HL-60 (cell line): Measurements from ENCODE around the gene ATPAF2.
A peak's percentile ranks its signal among the peaks of the same experiment; 100 is the strongest.

Experiments
- CTCF ChIP-seq: IDR thresholded peaks from one replicate; pipeline ENCODE4 v1.5.1; 2011; ENCODE audit warnings: low read length, control low read depth, inconsistent platforms; ENCODE audit not compliant: insufficient read depth
- SPI1 ChIP-seq: IDR thresholded peaks from 2 replicates; pipeline ENCODE4 v1.6.1; 2012; ENCODE audit warnings: low read depth, mild to moderate bottlenecking, borderline replicate concordance
- TF ChIP-seq, protein P1 (sequence below): IDR thresholded peaks from 2 replicates; pipeline ENCODE4 v1.6.1; 2012; ENCODE audit warnings: low read depth; ENCODE audit not compliant: insufficient replicate concordance

DNA sequence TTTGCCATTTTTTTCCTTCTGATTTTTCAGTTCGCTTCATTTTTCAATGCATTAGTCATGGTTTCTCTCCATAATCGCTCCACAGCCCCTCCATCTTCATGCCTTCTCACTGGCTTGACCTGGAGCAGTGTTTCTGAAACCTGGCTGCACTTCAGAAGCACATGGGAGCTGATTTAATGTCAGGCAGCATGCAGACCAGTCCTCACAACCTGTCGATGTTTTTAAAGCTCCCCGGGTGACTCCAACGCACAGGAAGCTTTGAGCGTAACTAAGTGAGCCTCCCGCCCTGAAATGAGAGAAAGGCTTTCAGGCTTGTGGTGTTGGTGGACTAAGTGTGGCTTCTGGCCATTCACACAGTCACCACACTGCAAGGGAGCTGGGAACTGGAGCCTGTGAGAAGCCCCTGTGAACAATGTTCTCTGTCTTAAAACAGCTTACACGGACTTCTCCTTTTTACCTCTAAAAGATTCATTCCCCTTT is 31.9 kb upstream of the ATPAF2 start:
- TF ChIP-seq CTCF, result no peak
- TF ChIP-seq SPI1, result peak; percentile 46; the same call in 1 of the 2 replicates
- TF ChIP-seq, protein P1, sequence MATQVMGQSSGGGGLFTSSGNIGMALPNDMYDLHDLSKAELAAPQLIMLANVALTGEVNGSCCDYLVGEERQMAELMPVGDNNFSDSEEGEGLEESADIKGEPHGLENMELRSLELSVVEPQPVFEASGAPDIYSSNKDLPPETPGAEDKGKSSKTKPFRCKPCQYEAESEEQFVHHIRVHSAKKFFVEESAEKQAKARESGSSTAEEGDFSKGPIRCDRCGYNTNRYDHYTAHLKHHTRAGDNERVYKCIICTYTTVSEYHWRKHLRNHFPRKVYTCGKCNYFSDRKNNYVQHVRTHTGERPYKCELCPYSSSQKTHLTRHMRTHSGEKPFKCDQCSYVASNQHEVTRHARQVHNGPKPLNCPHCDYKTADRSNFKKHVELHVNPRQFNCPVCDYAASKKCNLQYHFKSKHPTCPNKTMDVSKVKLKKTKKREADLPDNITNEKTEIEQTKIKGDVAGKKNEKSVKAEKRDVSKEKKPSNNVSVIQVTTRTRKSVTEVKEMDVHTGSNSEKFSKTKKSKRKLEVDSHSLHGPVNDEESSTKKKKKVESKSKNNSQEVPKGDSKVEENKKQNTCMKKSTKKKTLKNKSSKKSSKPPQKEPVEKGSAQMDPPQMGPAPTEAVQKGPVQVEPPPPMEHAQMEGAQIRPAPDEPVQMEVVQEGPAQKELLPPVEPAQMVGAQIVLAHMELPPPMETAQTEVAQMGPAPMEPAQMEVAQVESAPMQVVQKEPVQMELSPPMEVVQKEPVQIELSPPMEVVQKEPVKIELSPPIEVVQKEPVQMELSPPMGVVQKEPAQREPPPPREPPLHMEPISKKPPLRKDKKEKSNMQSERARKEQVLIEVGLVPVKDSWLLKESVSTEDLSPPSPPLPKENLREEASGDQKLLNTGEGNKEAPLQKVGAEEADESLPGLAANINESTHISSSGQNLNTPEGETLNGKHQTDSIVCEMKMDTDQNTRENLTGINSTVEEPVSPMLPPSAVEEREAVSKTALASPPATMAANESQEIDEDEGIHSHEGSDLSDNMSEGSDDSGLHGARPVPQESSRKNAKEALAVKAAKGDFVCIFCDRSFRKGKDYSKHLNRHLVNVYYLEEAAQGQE, result no peak
